HepG2 (cell line): ENCODE data around the gene DOCK2. TPM values are rescaled to one million over a fixed set of nuclear protein-coding genes. Genes with fewer than 3 reads are reported as not detected.

Source experiments
- ATAC-seq: fragments of 200-7000 bp; cut with Tn5 transposase; 3 replicates; pipeline ENCODE4 v1.9.1; 2020; ENCODE audit warnings: mild to moderate bottlenecking, moderate library complexity
- BruUV-seq: library from RNA; stranded (reverse); fragments of 400-500 nt; replicated peaks from 2 replicates; lab custom pipeline; 2021; lab: Mats Ljungman, UMichigan
- CTCF ChIA-PET: fragments of 300-600 bp; formaldehyde crosslinking; extraction: SDS; loops from one replicate; lab custom pipeline; 2021; ENCODE audit warnings: low total read pairs, inconsistent platforms, low intra/inter-chr PET ratio; lab: Yijun Ruan, JAX
- POLR2A ChIA-PET: fragments of 350-600 bp; sonication (Branson Sonifier 250); formaldehyde crosslinking; loops from one replicate; lab custom pipeline; 2020; ENCODE audit warnings: antibody characterized with exemption, inconsistent platforms; lab: Yijun Ruan, JAX
- DNase-seq: peaks from one replicate; pipeline ENCODE4 v3.0.0-alpha.2; 2015; ENCODE audit warnings: low spot score
- FAIRE-seq: peaks from 3 replicates; lab custom pipeline; 2011; peaks lifted over from hg19 to GRCh38; lab: Jason Lieb, UNC
- H2AFZ ChIP-seq: one replicate; pipeline ENCODE4 v1.6.1; 2011; ENCODE audit warnings: low read length, inconsistent platforms
- H3K27ac ChIP-seq: fragments of 300-600 bp; 3 replicates; pipeline ENCODE4 v1.8.0; 2011; ENCODE audit warnings: mixed run types, mild to moderate bottlenecking, mixed read lengths, low read length, inconsistent platforms; ENCODE audit not compliant: insufficient read depth; ENCODE audit errors: extremely low read length
- H3K27me3 ChIP-seq, 2 experiments: fragments of 200-600 bp in 1 of 2; 2 replicates in 1 of 2; 3 replicates in 1 of 2; pipeline versions ENCODE4 v1.6.0 to v1.8.0; 2011; ENCODE audit warnings: low read length in 2 of 2, mild to moderate bottlenecking in 2 of 2, moderate library complexity in 2 of 2, inconsistent platforms in 1 of 2; ENCODE audit not compliant: insufficient read depth in 2 of 2, control insufficient read depth in 1 of 2
- H3K36me3 ChIP-seq, 2 experiments: fragments of 200-600 bp in 1 of 2; replicated peaks in 1 of 2; 2 replicates in 1 of 2; 3 replicates in 1 of 2; pipeline versions ENCODE4 v1.5.1 to v1.8.0; 2011; ENCODE audit warnings: low read length in 2 of 2, inconsistent platforms in 1 of 2; ENCODE audit not compliant: insufficient read depth in 2 of 2, control insufficient read depth in 1 of 2
- H3K4me1 ChIP-seq: 2 replicates; pipeline ENCODE4 v1.5.1; 2012; ENCODE audit warnings: low read length, inconsistent platforms; ENCODE audit not compliant: insufficient read depth
- H3K4me2 ChIP-seq: 2 replicates; pipeline ENCODE4 v1.6.0; 2011; ENCODE audit warnings: low read depth, low read length, inconsistent platforms
- H3K4me3 ChIP-seq, 3 experiments: fragments of 200-600 bp in 1 of 3; sonication (generic), shearing (Covaris generic) in 1 of 3; replicated peaks in 1 of 3; 2 replicates each; pipeline ENCODE4 v1.5.1; 2011 to 2016; ENCODE audit warnings: low read length in 3 of 3, inconsistent platforms in 2 of 3, low read depth in 2 of 3, mild to moderate bottlenecking in 2 of 3, control low read depth in 1 of 3, mixed read lengths in 1 of 3; ENCODE audit not compliant: insufficient read depth in 1 of 3
- H3K79me2 ChIP-seq: one replicate; pipeline ENCODE4 v1.6.1; 2011; ENCODE audit warnings: low read length, inconsistent platforms; ENCODE audit not compliant: insufficient read depth
- H3K9ac ChIP-seq: 2 replicates; pipeline ENCODE4 v1.6.0; 2011; ENCODE audit warnings: mild to moderate bottlenecking, low read depth, low read length, inconsistent platforms; ENCODE audit not compliant: insufficient read depth
- H3K9me3 ChIP-seq: 2 replicates; pipeline ENCODE4 v1.5.1; 2012; ENCODE audit warnings: mild to moderate bottlenecking, low read length
- H4K20me1 ChIP-seq: 2 replicates; pipeline ENCODE4 v1.6.0; 2011; ENCODE audit warnings: inconsistent platforms, mild to moderate bottlenecking, low read length, moderate library complexity; ENCODE audit not compliant: insufficient read depth
- KDM1A ChIP-seq: IDR thresholded peaks from 2 replicates; pipeline ENCODE4 v1.6.1; 2016; ENCODE audit warnings: missing compliant biosample characterization
- KLF15 ChIP-seq: sonication (generic); formaldehyde crosslinking; IDR thresholded peaks from 2 replicates; pipeline ENCODE4 v1.8.1; 2023; ENCODE audit warnings: borderline replicate concordance, mild to moderate bottlenecking, inconsistent platforms, missing genetic modification reagents, mixed read lengths
- KMT2B ChIP-seq: IDR thresholded peaks from 2 replicates; pipeline ENCODE4 v1.6.1; 2016; ENCODE audit warnings: missing genetic modification reagents, missing compliant biosample characterization
- POLR2AphosphoS5 ChIP-seq: IDR thresholded peaks from 2 replicates; pipeline ENCODE4 v1.6.1; 2012; ENCODE audit warnings: low read depth, low read length
- TBX2 ChIP-seq: sonication (generic); formaldehyde crosslinking; IDR thresholded peaks from 2 replicates; pipeline ENCODE4 v1.5.0; 2020; ENCODE audit warnings: missing genetic modification reagents, mild to moderate bottlenecking, borderline replicate concordance
- TOE1 ChIP-seq: sonication (generic); formaldehyde crosslinking; IDR thresholded peaks from 2 replicates; pipeline ENCODE4 v1.4.0; 2020; ENCODE audit warnings: mild to moderate bottlenecking, missing genetic modification reagents
- ZBTB1 ChIP-seq: sonication (generic); formaldehyde crosslinking; IDR thresholded peaks from 2 replicates; pipeline ENCODE4 v1.4.0; 2020; ENCODE audit warnings: missing genetic modification reagents, borderline replicate concordance
- ZNF430 ChIP-seq: sonication (generic); formaldehyde crosslinking; IDR thresholded peaks from 2 replicates; pipeline ENCODE4 v1.9.0; 2021; ENCODE audit warnings: mild to moderate bottlenecking, missing genetic modification reagents
- WGBS: methylation state at CpG from one replicate; pipeline ENCODE4 v1.1.6; 2017; ENCODE audit warnings: low lambda C conversion rate; 5-methylcytosine and 5-hydroxymethylcytosine counted together
- in situ Hi-C: cut with HindIII; loops from 2 replicates; pipeline ENCODE4 v1.10.0; 2017; ENCODE audit warnings: low pct_unique_long_range_greater_than_20kb; ENCODE audit not compliant: extremely low pct_ligation_motif_present
- intact Hi-C: fragments of 100-400 bp; cut with micrococcal nuclease; formaldehyde crosslinking; loops from one replicate; pipeline ENCODE4 v1.10.0; 2022; ENCODE audit not compliant: unreplicated experiment
- polyA plus RNA-seq, 8 experiments: library from polyadenylated mRNA; depleted of rRNA in 3 of 8; stranded (reverse) in 7 of 8; unstranded in 1 of 8; fragments of >200 nt; fragmentation: Illumina TruSeq in 4 of 8; extraction: Trizol in 4 of 8; gene quantifications; 2 replicates each; pipeline versions ENCODE4 v1.2.1 to v1.2.3, GENCODE V29; 2011 to 2016; ENCODE audit warnings: low read depth in 4 of 8, missing spikeins in 1 of 8, mixed read lengths in 1 of 8; ENCODE audit not compliant: insufficient read depth in 1 of 8
- total RNA-seq, 5 experiments: library from RNA; depleted of rRNA; stranded (reverse); fragments of >200 nt; fragmentation: Illumina TruSeq; extraction: Trizol; gene quantifications; 2 replicates each; pipeline ENCODE4 v1.2.3, GENCODE V29; 2016; ENCODE audit warnings: low read depth in 1 of 5
- TF ChIP-seq, protein P1 (sequence below): sonication (generic); formaldehyde crosslinking; conservative IDR thresholded peaks from 2 replicates; pipeline ENCODE4 v1.8.0; 2022; ENCODE audit warnings: low read depth, missing genetic modification reagents
- TF ChIP-seq, protein P2 (sequence below): sonication (generic); formaldehyde crosslinking; IDR thresholded peaks from 2 replicates; pipeline ENCODE4 v1.5.1; 2020; ENCODE audit warnings: mild to moderate bottlenecking, missing genetic modification reagents, moderate library complexity
- TF ChIP-seq, protein P3 (sequence below): IDR thresholded peaks from 2 replicates; pipeline ENCODE4 v1.6.1; 2016; ENCODE audit warnings: missing genetic modification reagents, missing compliant biosample characterization
- TF ChIP-seq, protein P4 (sequence below): sonication (generic); formaldehyde crosslinking; IDR thresholded peaks from 2 replicates; pipeline ENCODE4 v1.4.0; 2020; ENCODE audit warnings: missing genetic modification reagents
- TF ChIP-seq, protein P5 (sequence below): sonication (generic); formaldehyde crosslinking; IDR thresholded peaks from 2 replicates; pipeline ENCODE4 v1.4.0; 2020; ENCODE audit warnings: missing genetic modification reagents

DOCK2 gene
- total and polyA plus RNA-seq, 2 of the 13 experiments (the other 11 are each of a cell fraction or from before 2014, with no cell fraction given), result not detected

DNA sequence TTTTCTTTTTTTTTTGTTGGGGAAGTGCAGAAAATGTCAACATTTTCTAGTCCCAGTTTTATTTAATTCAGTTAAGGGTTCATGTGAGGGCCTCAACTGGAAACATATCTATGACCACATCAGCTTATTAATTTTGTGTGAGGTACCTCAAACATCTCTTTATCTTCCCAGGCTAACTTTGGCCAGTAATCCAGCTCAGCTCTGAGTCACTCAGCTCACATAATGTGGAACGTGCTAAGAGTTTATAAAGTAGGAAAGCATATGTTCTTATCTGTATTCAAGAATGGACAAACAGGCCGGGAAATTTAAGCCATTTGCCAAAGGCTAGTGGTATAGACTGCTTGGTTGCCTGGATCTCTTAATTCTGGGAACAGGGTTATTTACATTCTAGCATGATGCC, 224.9 kb downstream of the DOCK2 start:
- BruUV-seq, result no TSS peak
- no peak overlapping the region for H2AFZ ChIP-seq
- no peaks in the 10 kb centered on the region; a peak in 1 of 5 replicates for H3K27me3 ChIP-seq
- intact Hi-C loops, result no loop called here
- FAIRE-seq, result no peak
- H3K9ac ChIP-seq, result no peak overlapping the region
- no peaks in the 10 kb centered on the region for H3K36me3 ChIP-seq
- no peak overlapping the region for H3K4me3 ChIP-seq
- H3K9me3 ChIP-seq, result no peaks in the 10 kb centered on the region
- DNase-seq, result no peak
- POLR2A ChIA-PET, result no interaction called here
- no peak overlapping the region for H3K27ac ChIP-seq
- CTCF ChIA-PET, result no interaction called here
- no peak overlapping the region for H3K4me2 ChIP-seq
- no peaks in the 10 kb centered on the region for H3K79me2 ChIP-seq
- no peak for ATAC-seq
- no peaks in the 10 kb centered on the region for H4K20me1 ChIP-seq
- WGBS, result 0% methylated on average over 2 of the region's 2 CpGs
- in situ Hi-C loops, result no loop called here
- H3K4me1 ChIP-seq, result no peaks in the 10 kb centered on the region
- no peak for TF ChIP-seq POLR2AphosphoS5
- TF ChIP-seq TOE1 (CRISPR knock-in tag), result no peak
- TF ChIP-seq, protein P1, sequence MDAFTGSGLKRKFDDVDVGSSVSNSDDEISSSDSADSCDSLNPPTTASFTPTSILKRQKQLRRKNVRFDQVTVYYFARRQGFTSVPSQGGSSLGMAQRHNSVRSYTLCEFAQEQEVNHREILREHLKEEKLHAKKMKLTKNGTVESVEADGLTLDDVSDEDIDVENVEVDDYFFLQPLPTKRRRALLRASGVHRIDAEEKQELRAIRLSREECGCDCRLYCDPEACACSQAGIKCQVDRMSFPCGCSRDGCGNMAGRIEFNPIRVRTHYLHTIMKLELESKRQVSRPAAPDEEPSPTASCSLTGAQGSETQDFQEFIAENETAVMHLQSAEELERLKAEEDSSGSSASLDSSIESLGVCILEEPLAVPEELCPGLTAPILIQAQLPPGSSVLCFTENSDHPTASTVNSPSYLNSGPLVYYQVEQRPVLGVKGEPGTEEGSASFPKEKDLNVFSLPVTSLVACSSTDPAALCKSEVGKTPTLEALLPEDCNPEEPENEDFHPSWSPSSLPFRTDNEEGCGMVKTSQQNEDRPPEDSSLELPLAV (CRISPR knock-in tag), result no peak
- TF ChIP-seq TBX2, result no peak
- TF ChIP-seq, protein P2, sequence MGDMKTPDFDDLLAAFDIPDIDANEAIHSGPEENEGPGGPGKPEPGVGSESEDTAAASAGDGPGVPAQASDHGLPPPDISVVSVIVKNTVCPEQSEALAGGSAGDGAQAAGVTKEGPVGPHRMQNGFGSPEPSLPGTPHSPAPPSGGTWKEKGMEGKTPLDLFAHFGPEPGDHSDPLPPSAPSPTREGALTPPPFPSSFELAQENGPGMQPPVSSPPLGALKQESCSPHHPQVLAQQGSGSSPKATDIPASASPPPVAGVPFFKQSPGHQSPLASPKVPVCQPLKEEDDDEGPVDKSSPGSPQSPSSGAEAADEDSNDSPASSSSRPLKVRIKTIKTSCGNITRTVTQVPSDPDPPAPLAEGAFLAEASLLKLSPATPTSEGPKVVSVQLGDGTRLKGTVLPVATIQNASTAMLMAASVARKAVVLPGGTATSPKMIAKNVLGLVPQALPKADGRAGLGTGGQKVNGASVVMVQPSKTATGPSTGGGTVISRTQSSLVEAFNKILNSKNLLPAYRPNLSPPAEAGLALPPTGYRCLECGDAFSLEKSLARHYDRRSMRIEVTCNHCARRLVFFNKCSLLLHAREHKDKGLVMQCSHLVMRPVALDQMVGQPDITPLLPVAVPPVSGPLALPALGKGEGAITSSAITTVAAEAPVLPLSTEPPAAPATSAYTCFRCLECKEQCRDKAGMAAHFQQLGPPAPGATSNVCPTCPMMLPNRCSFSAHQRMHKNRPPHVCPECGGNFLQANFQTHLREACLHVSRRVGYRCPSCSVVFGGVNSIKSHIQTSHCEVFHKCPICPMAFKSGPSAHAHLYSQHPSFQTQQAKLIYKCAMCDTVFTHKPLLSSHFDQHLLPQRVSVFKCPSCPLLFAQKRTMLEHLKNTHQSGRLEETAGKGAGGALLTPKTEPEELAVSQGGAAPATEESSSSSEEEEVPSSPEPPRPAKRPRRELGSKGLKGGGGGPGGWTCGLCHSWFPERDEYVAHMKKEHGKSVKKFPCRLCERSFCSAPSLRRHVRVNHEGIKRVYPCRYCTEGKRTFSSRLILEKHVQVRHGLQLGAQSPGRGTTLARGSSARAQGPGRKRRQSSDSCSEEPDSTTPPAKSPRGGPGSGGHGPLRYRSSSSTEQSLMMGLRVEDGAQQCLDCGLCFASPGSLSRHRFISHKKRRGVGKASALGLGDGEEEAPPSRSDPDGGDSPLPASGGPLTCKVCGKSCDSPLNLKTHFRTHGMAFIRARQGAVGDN (CRISPR knock-in tag), result no peak
- TF ChIP-seq, protein P3, sequence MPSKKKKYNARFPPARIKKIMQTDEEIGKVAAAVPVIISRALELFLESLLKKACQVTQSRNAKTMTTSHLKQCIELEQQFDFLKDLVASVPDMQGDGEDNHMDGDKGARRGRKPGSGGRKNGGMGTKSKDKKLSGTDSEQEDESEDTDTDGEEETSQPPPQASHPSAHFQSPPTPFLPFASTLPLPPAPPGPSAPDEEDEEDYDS (CRISPR knock-in tag), result no peak
- no peak for TF ChIP-seq KLF15 (CRISPR knock-in tag)
- no peak for TF ChIP-seq ZNF430 (CRISPR knock-in tag)
- TF ChIP-seq ZBTB1 (CRISPR knock-in tag), result no peak
- TF ChIP-seq, protein P4, sequence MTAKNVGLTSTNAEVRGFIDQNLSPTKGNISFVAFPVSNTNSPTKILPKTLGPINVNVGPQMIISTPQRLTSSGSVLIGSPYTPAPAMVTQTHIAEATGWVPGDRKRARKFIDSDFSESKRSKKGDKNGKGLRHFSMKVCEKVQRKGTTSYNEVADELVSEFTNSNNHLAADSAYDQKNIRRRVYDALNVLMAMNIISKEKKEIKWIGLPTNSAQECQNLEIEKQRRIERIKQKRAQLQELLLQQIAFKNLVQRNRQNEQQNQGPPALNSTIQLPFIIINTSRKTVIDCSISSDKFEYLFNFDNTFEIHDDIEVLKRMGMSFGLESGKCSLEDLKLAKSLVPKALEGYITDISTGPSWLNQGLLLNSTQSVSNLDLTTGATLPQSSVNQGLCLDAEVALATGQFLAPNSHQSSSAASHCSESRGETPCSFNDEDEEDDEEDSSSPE (CRISPR knock-in tag), result no peak
- TF ChIP-seq KMT2B (CRISPR knock-in tag), result no peak
- TF ChIP-seq, protein P5, sequence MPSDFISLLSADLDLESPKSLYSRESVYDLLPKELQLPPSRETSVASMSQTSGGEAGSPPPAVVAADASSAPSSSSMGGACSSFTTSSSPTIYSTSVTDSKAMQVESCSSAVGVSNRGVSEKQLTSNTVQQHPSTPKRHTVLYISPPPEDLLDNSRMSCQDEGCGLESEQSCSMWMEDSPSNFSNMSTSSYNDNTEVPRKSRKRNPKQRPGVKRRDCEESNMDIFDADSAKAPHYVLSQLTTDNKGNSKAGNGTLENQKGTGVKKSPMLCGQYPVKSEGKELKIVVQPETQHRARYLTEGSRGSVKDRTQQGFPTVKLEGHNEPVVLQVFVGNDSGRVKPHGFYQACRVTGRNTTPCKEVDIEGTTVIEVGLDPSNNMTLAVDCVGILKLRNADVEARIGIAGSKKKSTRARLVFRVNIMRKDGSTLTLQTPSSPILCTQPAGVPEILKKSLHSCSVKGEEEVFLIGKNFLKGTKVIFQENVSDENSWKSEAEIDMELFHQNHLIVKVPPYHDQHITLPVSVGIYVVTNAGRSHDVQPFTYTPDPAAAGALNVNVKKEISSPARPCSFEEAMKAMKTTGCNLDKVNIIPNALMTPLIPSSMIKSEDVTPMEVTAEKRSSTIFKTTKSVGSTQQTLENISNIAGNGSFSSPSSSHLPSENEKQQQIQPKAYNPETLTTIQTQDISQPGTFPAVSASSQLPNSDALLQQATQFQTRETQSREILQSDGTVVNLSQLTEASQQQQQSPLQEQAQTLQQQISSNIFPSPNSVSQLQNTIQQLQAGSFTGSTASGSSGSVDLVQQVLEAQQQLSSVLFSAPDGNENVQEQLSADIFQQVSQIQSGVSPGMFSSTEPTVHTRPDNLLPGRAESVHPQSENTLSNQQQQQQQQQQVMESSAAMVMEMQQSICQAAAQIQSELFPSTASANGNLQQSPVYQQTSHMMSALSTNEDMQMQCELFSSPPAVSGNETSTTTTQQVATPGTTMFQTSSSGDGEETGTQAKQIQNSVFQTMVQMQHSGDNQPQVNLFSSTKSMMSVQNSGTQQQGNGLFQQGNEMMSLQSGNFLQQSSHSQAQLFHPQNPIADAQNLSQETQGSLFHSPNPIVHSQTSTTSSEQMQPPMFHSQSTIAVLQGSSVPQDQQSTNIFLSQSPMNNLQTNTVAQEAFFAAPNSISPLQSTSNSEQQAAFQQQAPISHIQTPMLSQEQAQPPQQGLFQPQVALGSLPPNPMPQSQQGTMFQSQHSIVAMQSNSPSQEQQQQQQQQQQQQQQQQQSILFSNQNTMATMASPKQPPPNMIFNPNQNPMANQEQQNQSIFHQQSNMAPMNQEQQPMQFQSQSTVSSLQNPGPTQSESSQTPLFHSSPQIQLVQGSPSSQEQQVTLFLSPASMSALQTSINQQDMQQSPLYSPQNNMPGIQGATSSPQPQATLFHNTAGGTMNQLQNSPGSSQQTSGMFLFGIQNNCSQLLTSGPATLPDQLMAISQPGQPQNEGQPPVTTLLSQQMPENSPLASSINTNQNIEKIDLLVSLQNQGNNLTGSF, result no peak
- no peak for TF ChIP-seq KDM1A
